ENCODE data around the gene TLK2.

DNA sequence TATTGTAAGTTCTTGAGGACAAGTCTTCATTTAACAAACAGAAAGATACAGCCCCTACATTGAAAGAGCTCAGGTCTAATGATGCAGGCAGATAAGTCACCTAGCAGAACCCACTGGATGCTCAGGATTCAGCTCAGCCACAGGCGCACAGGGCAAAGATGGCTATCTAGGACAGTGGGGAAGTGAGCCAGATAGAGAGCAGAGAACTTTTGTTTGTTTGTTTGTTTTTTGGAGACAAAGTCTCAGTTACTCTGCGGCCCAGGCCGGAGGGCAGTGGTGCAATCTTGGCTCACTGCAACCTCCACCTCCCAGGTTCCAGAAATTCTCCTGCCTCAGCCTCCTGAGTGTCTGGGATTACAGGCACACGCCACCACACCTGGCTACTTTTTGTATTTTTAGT lies 34.6 kb upstream of the TLK2 start:
- TF ChIP-seq EZH2phosphoT487 (IDR thresholded peaks at IDR 0.05; ENCODE audit: unreplicated experiment) (no peak), POLR2AphosphoS5 (IDR thresholded peaks at IDR 0.05; ENCODE audit: low read depth) (no peak), REST (IDR thresholded peaks at IDR 0.05; ENCODE audit: unreplicated experiment) (no peak), EZH2 (IDR thresholded peaks at IDR 0.05; ENCODE audit: low read depth, unreplicated experiment) (no peak)
- TF ChIP-seq, protein P1, sequence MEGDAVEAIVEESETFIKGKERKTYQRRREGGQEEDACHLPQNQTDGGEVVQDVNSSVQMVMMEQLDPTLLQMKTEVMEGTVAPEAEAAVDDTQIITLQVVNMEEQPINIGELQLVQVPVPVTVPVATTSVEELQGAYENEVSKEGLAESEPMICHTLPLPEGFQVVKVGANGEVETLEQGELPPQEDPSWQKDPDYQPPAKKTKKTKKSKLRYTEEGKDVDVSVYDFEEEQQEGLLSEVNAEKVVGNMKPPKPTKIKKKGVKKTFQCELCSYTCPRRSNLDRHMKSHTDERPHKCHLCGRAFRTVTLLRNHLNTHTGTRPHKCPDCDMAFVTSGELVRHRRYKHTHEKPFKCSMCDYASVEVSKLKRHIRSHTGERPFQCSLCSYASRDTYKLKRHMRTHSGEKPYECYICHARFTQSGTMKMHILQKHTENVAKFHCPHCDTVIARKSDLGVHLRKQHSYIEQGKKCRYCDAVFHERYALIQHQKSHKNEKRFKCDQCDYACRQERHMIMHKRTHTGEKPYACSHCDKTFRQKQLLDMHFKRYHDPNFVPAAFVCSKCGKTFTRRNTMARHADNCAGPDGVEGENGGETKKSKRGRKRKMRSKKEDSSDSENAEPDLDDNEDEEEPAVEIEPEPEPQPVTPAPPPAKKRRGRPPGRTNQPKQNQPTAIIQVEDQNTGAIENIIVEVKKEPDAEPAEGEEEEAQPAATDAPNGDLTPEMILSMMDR (conservative IDR thresholded peaks at IDR 0.05; ENCODE audit: low read depth in 2 of 2), result no peak
- TF ChIP-seq, protein P2, sequence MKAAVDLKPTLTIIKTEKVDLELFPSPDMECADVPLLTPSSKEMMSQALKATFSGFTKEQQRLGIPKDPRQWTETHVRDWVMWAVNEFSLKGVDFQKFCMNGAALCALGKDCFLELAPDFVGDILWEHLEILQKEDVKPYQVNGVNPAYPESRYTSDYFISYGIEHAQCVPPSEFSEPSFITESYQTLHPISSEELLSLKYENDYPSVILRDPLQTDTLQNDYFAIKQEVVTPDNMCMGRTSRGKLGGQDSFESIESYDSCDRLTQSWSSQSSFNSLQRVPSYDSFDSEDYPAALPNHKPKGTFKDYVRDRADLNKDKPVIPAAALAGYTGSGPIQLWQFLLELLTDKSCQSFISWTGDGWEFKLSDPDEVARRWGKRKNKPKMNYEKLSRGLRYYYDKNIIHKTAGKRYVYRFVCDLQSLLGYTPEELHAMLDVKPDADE (IDR thresholded peaks at IDR 0.05), result no peak
